ENCODE results near the gene RPRD2.
A peak's percentile ranks its signal among the peaks of the same experiment; 100 is the strongest.

RPRD2 gene

DNA sequence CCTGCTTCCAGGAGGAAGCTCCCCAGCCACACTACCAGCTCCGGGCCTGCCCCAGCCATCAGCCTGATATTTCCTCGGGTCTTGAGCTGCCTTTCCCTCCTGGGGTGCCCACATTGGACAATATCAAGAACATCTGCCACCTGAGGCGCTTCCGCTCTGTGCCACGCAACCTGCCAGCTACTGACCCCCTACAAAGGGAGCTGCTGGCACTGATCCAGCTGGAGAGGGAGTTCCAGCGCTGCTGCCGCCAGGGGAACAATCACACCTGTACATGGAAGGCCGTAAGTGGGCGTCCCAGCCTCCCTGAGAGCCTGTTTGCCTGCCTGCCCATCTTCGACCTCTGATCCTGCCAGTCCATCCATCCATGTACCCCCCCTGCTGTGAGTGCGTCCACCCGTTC lies 147.6 kb downstream of the RPRD2 start:
- no peak overlapping the region for H3K4me3 ChIP-seq (ENCODE audit: low read length)
- H3K36me3 ChIP-seq (ENCODE audit: control insufficient read depth, insufficient read depth, low read length), result no peaks in the 10 kb centered on the region
- H3K27me3 ChIP-seq (ENCODE audit: insufficient read depth, low read length, poor library complexity), result no peaks in the 10 kb centered on the region
- H2BK15ac ChIP-seq (replicated peaks; ENCODE audit: low read depth), result no peak overlapping the region
- WGBS (ENCODE audit: extremely low coverage, insufficient coverage, low lambda C conversion rate), result no CpG with 5 or more reads among the region's 12 CpGs
- H3K18ac ChIP-seq (ENCODE audit: low read length), result no peak overlapping the region
- H3K4me2 ChIP-seq (ENCODE audit: low read length), result no peak overlapping the region
- no peak overlapping the region for H2AK5ac ChIP-seq (ENCODE audit: low read length)
- no peak overlapping the region for H3K27ac ChIP-seq (ENCODE audit: low read depth, low read length)
- H3K56ac ChIP-seq (ENCODE audit: low read length), result no peak overlapping the region
- H4K5ac ChIP-seq (ENCODE audit: low read length), result no peak overlapping the region
- no peaks in the 10 kb centered on the region for H3K79me1 ChIP-seq (ENCODE audit: low read length)
- H3K23ac ChIP-seq (ENCODE audit: low read length), result no peak overlapping the region
- DNase-seq, result no peak
- H3K79me2 ChIP-seq (ENCODE audit: control insufficient read depth, insufficient read depth, low read length), result no peaks in the 10 kb centered on the region
- H3K4me1 ChIP-seq (ENCODE audit: control insufficient read depth, low read depth, low read length), result no peaks in the 10 kb centered on the region
- no peak overlapping the region for H3K9ac ChIP-seq (ENCODE audit: low read length)
- no peak overlapping the region for H2BK5ac ChIP-seq (ENCODE audit: low read length)
- no peak overlapping the region for H3K4ac ChIP-seq (ENCODE audit: low read depth, low read length)
- H2BK120ac ChIP-seq (ENCODE audit: low read depth, low read length), result no peak overlapping the region
- no peak overlapping the region for H4K8ac ChIP-seq (ENCODE audit: low read depth, low read length)

DNA sequence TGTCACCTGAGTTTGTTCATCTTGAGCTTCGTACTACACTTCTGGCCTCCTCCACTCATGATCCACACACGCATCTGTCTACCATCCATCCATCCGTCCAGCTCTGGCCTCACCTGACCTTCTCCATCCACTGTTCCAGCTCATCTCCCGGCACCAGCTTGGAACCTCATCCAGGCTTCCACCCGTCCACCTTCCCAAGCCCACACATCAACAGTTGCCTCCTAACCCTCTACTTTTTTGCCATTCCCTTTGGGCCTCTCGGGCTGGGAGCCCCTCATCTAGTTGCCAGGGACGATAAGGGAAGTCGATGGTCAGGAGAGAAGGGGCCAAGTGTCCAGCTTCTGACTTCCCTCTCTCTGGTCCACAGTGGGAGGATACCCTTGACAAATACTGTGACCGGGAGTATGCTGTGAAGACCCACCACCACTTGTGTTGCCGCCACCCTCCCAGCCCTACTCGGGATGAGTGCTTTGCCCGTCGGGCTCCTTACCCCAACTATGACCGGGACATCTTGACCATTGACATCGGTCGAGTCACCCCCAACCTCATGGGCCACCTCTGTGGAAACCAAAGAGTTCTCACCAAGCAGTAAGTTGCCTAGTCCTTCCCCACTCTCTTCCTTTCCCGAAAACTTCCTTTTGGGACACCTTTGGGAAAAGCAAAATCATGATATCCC lies 148.2 kb downstream of the RPRD2 start:
- H2BK5ac ChIP-seq (ENCODE audit: low read length), result no peak overlapping the region
- no peak overlapping the region for H2BK120ac ChIP-seq (ENCODE audit: low read depth, low read length)
- H3K23ac ChIP-seq (ENCODE audit: low read length), result no peak overlapping the region
- H3K18ac ChIP-seq (ENCODE audit: low read length), result no peak overlapping the region
- no peak overlapping the region for H4K5ac ChIP-seq (ENCODE audit: low read length)
- no peak for DNase-seq
- no peaks in the 10 kb centered on the region for H3K27me3 ChIP-seq (ENCODE audit: insufficient read depth, low read length, poor library complexity)
- H3K4me3 ChIP-seq (ENCODE audit: low read length), result no peak overlapping the region
- no peaks in the 10 kb centered on the region for H3K36me3 ChIP-seq (ENCODE audit: control insufficient read depth, insufficient read depth, low read length)
- H2AK5ac ChIP-seq (ENCODE audit: low read length), result no peak overlapping the region
- no peak overlapping the region for H3K4me2 ChIP-seq (ENCODE audit: low read length)
- WGBS (ENCODE audit: extremely low coverage, insufficient coverage, low lambda C conversion rate), result no CpG with 5 or more reads among the region's 17 CpGs
- H4K8ac ChIP-seq (ENCODE audit: low read depth, low read length), result no peak overlapping the region
- no peak overlapping the region for H3K4ac ChIP-seq (ENCODE audit: low read depth, low read length)
- H3K4me1 ChIP-seq (ENCODE audit: control insufficient read depth, low read depth, low read length), result no peaks in the 10 kb centered on the region
- no peak overlapping the region for H3K56ac ChIP-seq (ENCODE audit: low read length)
- no peak overlapping the region for H2BK15ac ChIP-seq (replicated peaks; ENCODE audit: low read depth)
- no peaks in the 10 kb centered on the region for H3K79me1 ChIP-seq (ENCODE audit: low read length)
- no peak overlapping the region for H3K27ac ChIP-seq (ENCODE audit: low read depth, low read length)
- no peaks in the 10 kb centered on the region for H3K79me2 ChIP-seq (ENCODE audit: control insufficient read depth, insufficient read depth, low read length)
- H3K9ac ChIP-seq (ENCODE audit: low read length), result no peak overlapping the region

DNA sequence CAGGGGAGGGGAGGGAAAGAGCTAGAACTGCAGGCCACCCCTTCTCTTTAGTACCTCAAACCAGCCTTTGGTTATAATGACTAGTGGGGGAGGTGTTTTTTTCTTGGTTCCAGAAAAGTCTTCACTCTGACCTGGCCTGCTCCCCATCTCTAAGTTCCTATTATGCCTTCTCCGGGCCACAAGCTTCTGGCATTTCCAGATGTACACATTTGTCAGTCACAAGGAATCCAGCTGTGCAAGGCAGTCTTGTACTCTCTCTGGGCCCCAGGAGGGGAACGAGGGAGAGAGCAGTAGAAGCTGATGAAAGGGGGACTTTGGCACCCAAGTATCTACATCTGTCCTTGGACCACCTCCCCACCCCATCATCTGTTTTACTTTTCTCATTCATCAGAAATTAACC lies 148.9 kb downstream of the RPRD2 start:
- Histone ChIP-seq H3K56ac (ENCODE audit: low read length) (no peak overlapping the region), H3K27me3 (ENCODE audit: insufficient read depth, low read length, poor library complexity) (no peaks in the 10 kb centered on the region), H2BK120ac (ENCODE audit: low read depth, low read length) (no peak overlapping the region), H3K27ac (ENCODE audit: low read depth, low read length) (no peak overlapping the region), H3K79me1 (ENCODE audit: low read length) (no peaks in the 10 kb centered on the region), H2BK15ac (replicated peaks; ENCODE audit: low read depth) (no peak overlapping the region), H3K79me2 (ENCODE audit: control insufficient read depth, insufficient read depth, low read length) (no peaks in the 10 kb centered on the region), H4K8ac (ENCODE audit: low read depth, low read length) (no peak overlapping the region), H3K4me3 (ENCODE audit: low read length) (no peak overlapping the region), H2BK5ac (ENCODE audit: low read length) (no peak overlapping the region), H3K4me1 (ENCODE audit: control insufficient read depth, low read depth, low read length) (no peaks in the 10 kb centered on the region), H4K5ac (ENCODE audit: low read length) (no peak overlapping the region), H3K4me2 (ENCODE audit: low read length) (no peak overlapping the region), H3K4ac (ENCODE audit: low read depth, low read length) (no peak overlapping the region), H3K36me3 (ENCODE audit: control insufficient read depth, insufficient read depth, low read length) (no peaks in the 10 kb centered on the region), H3K18ac (ENCODE audit: low read length) (no peak overlapping the region), H2AK5ac (ENCODE audit: low read length) (no peak overlapping the region), H3K9ac (ENCODE audit: low read length) (no peak overlapping the region), H3K23ac (ENCODE audit: low read length) (no peak overlapping the region)
- no CpG with 5 or more reads among the region's 2 CpGs for WGBS (ENCODE audit: extremely low coverage, insufficient coverage, low lambda C conversion rate)
- no peak for DNase-seq

DNA sequence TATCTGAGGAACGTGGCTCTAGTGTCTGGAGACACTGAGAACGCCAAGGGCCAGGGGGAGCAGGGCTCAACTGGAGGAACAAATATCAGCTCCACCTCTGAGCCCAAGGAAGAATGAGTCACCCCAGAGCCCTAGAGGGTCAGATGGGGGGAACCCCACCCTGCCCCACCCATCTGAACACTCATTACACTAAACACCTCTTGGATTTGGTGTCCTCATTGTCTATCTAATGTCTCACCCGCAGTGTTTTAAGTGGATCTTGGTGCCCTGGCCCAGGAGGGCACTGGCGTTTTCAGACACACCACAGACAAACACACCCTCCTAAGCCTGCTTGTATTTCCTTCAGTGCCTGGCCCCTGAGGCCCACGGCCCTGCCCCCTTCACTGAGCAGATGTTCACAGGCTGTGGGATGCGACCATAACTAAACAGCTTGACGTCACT lies 149.4 kb downstream of the RPRD2 start:
- Histone ChIP-seq H3K4ac (ENCODE audit: low read depth, low read length) (no peak overlapping the region), H3K18ac (ENCODE audit: low read length) (no peak overlapping the region), H2BK120ac (ENCODE audit: low read depth, low read length) (no peak overlapping the region), H2AK5ac (ENCODE audit: low read length) (no peak overlapping the region), H3K27ac (ENCODE audit: low read depth, low read length) (no peak overlapping the region), H3K4me3 (ENCODE audit: low read length) (no peak overlapping the region), H3K9ac (ENCODE audit: low read length) (no peak overlapping the region), H3K36me3 (ENCODE audit: control insufficient read depth, insufficient read depth, low read length) (no peaks in the 10 kb centered on the region), H3K79me1 (ENCODE audit: low read length) (no peaks in the 10 kb centered on the region), H3K56ac (ENCODE audit: low read length) (no peak overlapping the region), H3K23ac (ENCODE audit: low read length) (no peak overlapping the region), H2BK5ac (ENCODE audit: low read length) (no peak overlapping the region), H3K4me1 (ENCODE audit: control insufficient read depth, low read depth, low read length) (no peaks in the 10 kb centered on the region), H3K79me2 (ENCODE audit: control insufficient read depth, insufficient read depth, low read length) (no peaks in the 10 kb centered on the region), H3K27me3 (ENCODE audit: insufficient read depth, low read length, poor library complexity) (no peaks in the 10 kb centered on the region), H3K4me2 (ENCODE audit: low read length) (no peak overlapping the region), H4K5ac (ENCODE audit: low read length) (no peak overlapping the region), H4K8ac (ENCODE audit: low read depth, low read length) (no peak overlapping the region), H2BK15ac (replicated peaks; ENCODE audit: low read depth) (no peak overlapping the region)
- no peak for DNase-seq
- WGBS (ENCODE audit: extremely low coverage, insufficient coverage, low lambda C conversion rate), result no CpG with 5 or more reads among the region's 7 CpGs

DNA sequence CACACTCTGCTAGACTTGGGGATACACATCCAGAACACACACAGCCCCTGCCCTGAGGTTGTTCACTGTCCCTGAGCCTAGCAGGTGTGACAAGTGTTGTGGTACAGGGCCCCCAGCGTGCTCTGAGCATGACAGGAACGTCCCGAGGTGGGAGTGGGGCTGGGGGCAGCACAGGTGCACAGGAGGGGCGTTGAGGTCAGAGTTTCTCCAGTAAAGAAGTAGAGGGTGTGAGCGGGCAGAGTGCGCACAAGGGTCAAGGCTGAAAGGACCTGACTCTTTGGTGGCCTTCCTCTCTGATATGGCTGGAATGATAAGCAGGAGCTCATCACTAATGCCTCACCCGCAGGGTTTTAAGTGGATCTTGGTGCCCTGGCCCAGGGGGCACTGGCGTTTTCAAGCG lies 150.3 kb downstream of the RPRD2 start:
- Histone ChIP-seq H3K56ac (ENCODE audit: low read length) (no peak overlapping the region), H3K27me3 (ENCODE audit: insufficient read depth, low read length, poor library complexity) (no peaks in the 10 kb centered on the region), H3K4me3 (ENCODE audit: low read length) (no peak overlapping the region), H3K27ac (ENCODE audit: low read depth, low read length) (no peak overlapping the region), H3K36me3 (ENCODE audit: control insufficient read depth, insufficient read depth, low read length) (no peaks in the 10 kb centered on the region), H3K9ac (ENCODE audit: low read length) (no peak overlapping the region), H2BK15ac (replicated peaks; ENCODE audit: low read depth) (no peak overlapping the region), H3K18ac (ENCODE audit: low read length) (no peak overlapping the region), H2BK5ac (ENCODE audit: low read length) (no peak overlapping the region), H4K5ac (ENCODE audit: low read length) (no peak overlapping the region), H3K4me1 (ENCODE audit: control insufficient read depth, low read depth, low read length) (no peaks in the 10 kb centered on the region), H3K23ac (ENCODE audit: low read length) (no peak overlapping the region), H2AK5ac (ENCODE audit: low read length) (no peak overlapping the region), H3K4me2 (ENCODE audit: low read length) (no peak overlapping the region), H3K4ac (ENCODE audit: low read depth, low read length) (no peak overlapping the region), H4K8ac (ENCODE audit: low read depth, low read length) (no peak overlapping the region), H3K79me2 (ENCODE audit: control insufficient read depth, insufficient read depth, low read length) (no peaks in the 10 kb centered on the region), H2BK120ac (ENCODE audit: low read depth, low read length) (no peak overlapping the region), H3K79me1 (ENCODE audit: low read length) (no peaks in the 10 kb centered on the region)
- DNase-seq, result no peak
- no CpG with 5 or more reads among the region's 9 CpGs for WGBS (ENCODE audit: extremely low coverage, insufficient coverage, low lambda C conversion rate)

DNA sequence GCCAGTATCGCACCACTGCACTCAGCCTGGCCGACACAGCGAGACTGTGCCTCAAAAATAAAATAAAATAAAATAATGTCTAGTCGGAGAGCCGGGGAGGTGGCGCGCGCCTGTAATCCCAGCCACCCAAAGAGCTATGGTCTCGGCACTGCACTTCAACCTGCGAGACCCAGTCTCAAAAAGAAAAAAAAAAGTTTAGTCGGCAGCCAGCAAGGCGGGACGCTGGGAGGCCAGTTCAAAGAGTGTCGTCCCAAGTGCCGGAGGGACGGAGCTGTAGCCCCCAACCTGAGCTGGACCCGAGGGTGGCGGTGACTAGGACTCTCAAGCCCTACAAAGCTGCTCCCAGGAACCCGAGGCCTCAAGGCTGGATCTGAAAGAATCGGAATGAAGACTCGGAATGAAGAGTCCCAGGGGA lies 151.0 kb downstream of the RPRD2 start:
- H3K23ac ChIP-seq (ENCODE audit: low read length), result no peak overlapping the region
- H3K4me2 ChIP-seq (ENCODE audit: low read length), result peak overlapping the region; percentile 89
- peak overlapping the region; percentile 73 for H3K4me3 ChIP-seq (ENCODE audit: low read length)
- H4K5ac ChIP-seq (ENCODE audit: low read length), result no peak overlapping the region
- H3K27me3 ChIP-seq (ENCODE audit: insufficient read depth, low read length, poor library complexity), result no peaks in the 10 kb centered on the region
- H3K4ac ChIP-seq (ENCODE audit: low read depth, low read length), result peak overlapping the region; percentile 47
- H3K4me1 ChIP-seq (ENCODE audit: control insufficient read depth, low read depth, low read length), result no peaks in the 10 kb centered on the region
- H3K79me1 ChIP-seq (ENCODE audit: low read length), result no peaks in the 10 kb centered on the region
- H3K56ac ChIP-seq (ENCODE audit: low read length), result peak overlapping the region; percentile 97
- H2BK15ac ChIP-seq (replicated peaks; ENCODE audit: low read depth), result no peak overlapping the region
- no peak overlapping the region for H2AK5ac ChIP-seq (ENCODE audit: low read length)
- H3K9ac ChIP-seq (ENCODE audit: low read length), result peak overlapping the region; percentile 96
- H4K8ac ChIP-seq (ENCODE audit: low read depth, low read length), result no peak overlapping the region
- no peaks in the 10 kb centered on the region for H3K36me3 ChIP-seq (ENCODE audit: control insufficient read depth, insufficient read depth, low read length)
- H2BK5ac ChIP-seq (ENCODE audit: low read length), result no peak overlapping the region
- H3K27ac ChIP-seq (ENCODE audit: low read depth, low read length), result peak overlapping the region; percentile 34
- H2BK120ac ChIP-seq (ENCODE audit: low read depth, low read length), result no peak overlapping the region
- peak overlapping the region; percentile 57 for H3K18ac ChIP-seq (ENCODE audit: low read length)
- no peaks in the 10 kb centered on the region for H3K79me2 ChIP-seq (ENCODE audit: control insufficient read depth, insufficient read depth, low read length)
- WGBS (ENCODE audit: extremely low coverage, insufficient coverage, low lambda C conversion rate), result no CpG with 5 or more reads among the region's 21 CpGs
- DNase-seq, result no peak
